HG02973 (cell line): ENCODE measurements around the gene ZNF530.

ENCODE experiments used
- ATAC-seq: cut with Tn5 transposase; IDR thresholded peaks from one replicate; pipeline ENCODE4 v1.9.1; 2021; ENCODE audit warnings: moderate library complexity; ENCODE audit not compliant: unreplicated experiment

Gene ZNF530

GRCh38 chr19:57599761-57600383, at the start of gene ZNF530:
Gene ZNF530, plus strand, starts transcription at chr19:57599885. Its CDS starts 4,461 bp downstream, at chr19:57604346.
- ATAC-seq = peak; percentile 90

GRCh38 chr19:57552432-57552831, 47.3 kb upstream of the ZNF530 start:
- no peak for ATAC-seq

- no peak for ATAC-seq
Observed at GRCh38 chr19:57557659-57558058, 42.0 kb upstream of the ZNF530 start.

GRCh38 chr19:57558525-57558924, 41.2 kb upstream of the ZNF530 start:
- no peak for ATAC-seq

- peak; percentile 14 for ATAC-seq
Observed at GRCh38 chr19:57559008-57559403, 40.7 kb upstream of the ZNF530 start.

GRCh38 chr19:57559404-57560025, 40.2 kb upstream of the ZNF530 start, which contains the start of gene ZNF550:
Gene ZNF550, minus strand, starts transcription at chr19:57559863. Its CDS starts 181 bp downstream, at chr19:57559682.
- peak; percentile 84 for ATAC-seq

GRCh38 chr19:57560049-57560491, 39.6 kb upstream of the ZNF530 start:
- no peak for ATAC-seq

- no peak for ATAC-seq
Observed at GRCh38 chr19:57563547-57563946, 36.1 kb upstream of the ZNF530 start.

GRCh38 chr19:57566396-57567265, 33.1 kb upstream of the ZNF530 start:
- ATAC-seq = no peak

GRCh38 chr19:57570707-57571106, 29.0 kb upstream of the ZNF530 start:
- no peak for ATAC-seq

- ATAC-seq = no peak
Observed at GRCh38 chr19:57572415-57572947, 27.2 kb upstream of the ZNF530 start.

GRCh38 chr19:57576661-57577060, 23.0 kb upstream of the ZNF530 start:
- no peak for ATAC-seq

GRCh38 chr19:57578487-57579205, 21.0 kb upstream of the ZNF530 start, which contains the start of gene ZNF416:
Gene ZNF416, minus strand, starts transcription at chr19:57578911. Its CDS starts 207 bp downstream, at chr19:57578704.
- ATAC-seq = peak; percentile 88

GRCh38 chr19:57583104-57583520, 16.6 kb upstream of the ZNF530 start:
- ATAC-seq = no peak

- ATAC-seq = peak; percentile 81
Observed at GRCh38 chr19:57583521-57584416, 15.9 kb upstream of the ZNF530 start, which contains the start of gene ZIK1. Gene ZIK1, plus strand, starts transcription at chr19:57584145. Its CDS starts 212 bp downstream, at chr19:57584357.

GRCh38 chr19:57587529-57587928, 12.2 kb upstream of the ZNF530 start:
- no peak for ATAC-seq

GRCh38 chr19:57599377-57599760, 316 bp upstream of the ZNF530 start:
- no peak for ATAC-seq

- ATAC-seq = no peak
Observed at GRCh38 chr19:57606931-57607330, 7.2 kb downstream of the ZNF530 start.

GRCh38 chr19:57611113-57611512, 11.4 kb downstream of the ZNF530 start:
- ATAC-seq = no peak
